T-helper 2 cell (primary cell): Measurements from ENCODE around the gene FXYD4.
A peak's percentile ranks its signal among the peaks of the same experiment; 100 is the strongest.
"Not testable (repeated sequence)": the region's sequence is repeated elsewhere in the genome, so short reads cannot be mapped to it uniquely, and the experiment has no call there.

Experiments used
- DNase-seq, 5 experiments: peaks; one replicate each; pipeline versions ENCODE4 v3.0.0 to v3.0.0-alpha.2; 2012 to 2022

Gene FXYD4

DNA sequence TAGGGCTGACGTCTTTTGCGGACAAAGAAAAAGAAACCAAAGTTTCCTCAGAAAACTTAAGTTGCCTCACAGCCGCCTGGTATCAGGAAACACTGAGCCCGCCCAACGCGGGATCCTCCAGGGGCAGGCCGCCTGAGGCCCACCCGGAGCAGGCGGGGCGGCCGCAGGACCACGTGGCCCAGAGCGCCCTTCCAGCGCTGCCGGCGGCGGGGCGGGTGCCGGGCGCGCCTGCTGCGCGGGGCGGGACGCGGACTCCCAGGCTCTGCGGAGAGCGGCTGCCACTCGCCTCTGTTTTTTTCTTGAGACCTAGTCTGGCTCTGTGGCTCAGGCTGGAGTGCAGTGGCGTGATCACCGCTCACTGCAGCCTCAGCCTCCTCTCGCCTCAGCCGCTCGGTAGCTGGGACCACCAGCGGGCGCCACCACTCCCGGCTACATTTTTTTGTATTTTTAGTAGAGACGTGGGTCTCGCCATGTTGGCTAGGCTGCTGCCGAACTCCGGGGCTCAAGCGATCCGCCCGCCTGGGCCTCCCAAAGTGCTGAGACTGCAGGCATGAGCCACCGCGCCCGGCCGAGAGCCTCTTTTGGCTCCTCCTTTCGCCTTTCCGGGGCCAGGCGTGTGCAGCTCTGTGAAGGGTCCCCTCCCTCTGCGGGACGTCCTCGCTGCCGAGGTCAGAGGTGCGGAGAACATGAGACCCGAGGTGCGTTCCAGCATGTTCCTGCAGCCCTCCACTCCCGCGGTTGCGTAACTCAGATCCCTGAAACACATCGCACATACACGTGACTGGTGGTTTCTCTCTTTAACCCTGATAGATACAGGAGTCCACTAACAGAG lies 49.1 kb downstream of the FXYD4 start:
- peak; percentile 57 to 98 (median 76) for DNase-seq

DNA sequence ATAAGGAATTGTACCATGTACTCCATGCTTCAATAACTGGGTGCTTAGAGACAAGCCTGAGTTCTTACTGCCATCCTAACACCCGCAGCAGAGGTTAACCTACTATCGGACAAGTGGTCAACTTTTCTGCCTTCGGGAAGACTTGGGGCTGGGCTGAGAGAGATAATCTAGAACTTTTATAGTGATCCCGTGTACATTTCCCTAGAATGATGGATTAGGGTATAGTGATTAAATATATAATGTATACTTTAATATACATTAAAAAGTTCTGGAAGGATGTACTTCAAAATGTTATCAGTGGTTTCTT lies 49.7 kb downstream of the FXYD4 start:
- DNase-seq: no peak

- no peak for DNase-seq
These were observed 50.1 kb downstream of the FXYD4 start for GRCh38 chr10:43421519-43421918.

DNA sequence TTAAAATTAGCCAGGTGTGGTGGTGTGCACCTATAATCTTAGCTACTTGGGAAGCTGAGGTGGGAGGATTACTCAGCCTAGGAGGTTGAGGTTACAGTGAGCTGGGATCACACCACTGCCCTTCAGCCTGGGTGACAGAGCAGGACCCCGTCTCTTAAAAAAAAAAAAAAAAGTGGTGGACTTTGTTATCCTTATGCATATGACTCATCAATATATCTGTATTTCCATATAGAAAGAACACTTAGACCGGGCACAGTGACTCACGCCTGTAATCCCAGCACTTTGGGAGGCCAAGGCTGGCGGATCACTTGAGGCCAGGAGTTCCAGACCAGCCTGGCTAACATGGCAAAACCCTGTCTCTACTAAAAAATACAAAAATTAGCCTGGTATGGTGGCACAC lies 50.5 kb downstream of the FXYD4 start:
- DNase-seq: not testable (repeated sequence)

DNA sequence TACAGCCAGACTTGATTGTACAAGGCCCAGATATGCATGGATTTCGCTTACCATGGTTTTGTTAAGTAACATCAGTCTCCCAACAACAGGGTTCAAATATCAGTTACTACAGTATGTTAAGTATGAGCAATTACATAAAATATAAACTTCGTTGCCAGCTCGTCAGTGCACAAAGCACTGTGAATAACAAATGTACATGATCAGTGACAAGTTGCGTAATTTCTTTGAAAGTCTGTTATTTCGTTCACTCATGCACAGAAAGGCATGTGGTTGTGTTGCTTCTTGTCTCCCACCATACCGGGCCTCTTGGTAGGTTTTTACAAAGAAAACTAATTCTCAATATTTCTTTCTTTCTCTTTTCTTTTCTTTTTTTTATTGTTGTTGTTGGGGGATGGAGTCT lies 53.0 kb downstream of the FXYD4 start:
- DNase-seq: no peak
